Spleen (tissue), 11 donors: ENCODE data around the gene LIG3. TPM values are rescaled to one million over a fixed set of nuclear protein-coding genes. Genes with fewer than 3 reads are reported as not detected.

Source experiments
- DNase-seq: peaks from one replicate; pipeline ENCODE4 v3.0.0-alpha.2; 2020
- H3K27ac ChIP-seq, 8 donors: fragments of 200-600 bp; sonication (generic) in 7 of 8; 1 replicate in 4 of 8; 2 replicates in 4 of 8; pipeline versions ENCODE4 v1.5.0 to v1.8.0; 2016 to 2021; ENCODE audit warnings: inconsistent platforms in 4 of 8, mild to moderate bottlenecking in 4 of 8, moderate library complexity in 1 of 8
- H3K27me3 ChIP-seq, 7 donors: fragments of 200-600 bp; sonication (generic) in 6 of 7; replicated peaks in 1 of 7; 1 replicate in 4 of 7; 2 replicates in 3 of 7; pipeline versions ENCODE4 v1.5.0 to v1.8.0; 2016 to 2021; ENCODE audit warnings: inconsistent platforms in 3 of 7, mild to moderate bottlenecking in 1 of 7
- H3K36me3 ChIP-seq, 6 donors: fragments of 200-600 bp; sonication (generic) in 5 of 6; 1 replicate in 4 of 6; 2 replicates in 2 of 6; pipeline versions ENCODE4 v1.5.0 to v1.8.0; 2016 to 2021; ENCODE audit warnings: inconsistent platforms in 2 of 6
- H3K4me1 ChIP-seq, 6 donors: fragments of 200-600 bp; sonication (generic) in 5 of 6; 1 replicate in 3 of 6; 2 replicates in 3 of 6; pipeline versions ENCODE4 v1.5.0 to v1.8.0; 2016 to 2021; ENCODE audit warnings: inconsistent platforms in 3 of 6
- H3K4me3 ChIP-seq, 8 donors: fragments of 200-600 bp; sonication (generic) in 7 of 8; 1 replicate in 4 of 8; 2 replicates in 4 of 8; pipeline versions ENCODE4 v1.5.0 to v1.8.0; 2016 to 2021; ENCODE audit warnings: inconsistent platforms in 4 of 8, mild to moderate bottlenecking in 4 of 8, moderate library complexity in 2 of 8
- H3K9me3 ChIP-seq, 8 donors: fragments of 200-600 bp; sonication (generic) in 7 of 8; 1 replicate in 4 of 8; 2 replicates in 4 of 8; pipeline versions ENCODE4 v1.5.0 to v1.8.0; 2016 to 2021; ENCODE audit warnings: inconsistent platforms in 4 of 8
- CTCF ChIP-seq, 11 experiments: fragments of 200-600 bp in 7 of 11; fragments of 450-650 bp in 4 of 11; sonication (generic) in 4 of 11; IDR thresholded peaks in 8 of 11; conservative IDR thresholded peaks in 3 of 11; 1 replicate in 7 of 11; 2 replicates in 4 of 11; pipeline versions ENCODE4 v1.4.0 to v1.8.0; 2016 to 2021; ENCODE audit warnings: antibody characterized with exemption in 11 of 11, inconsistent platforms in 4 of 11, mild to moderate bottlenecking in 1 of 11
- POLR2A ChIP-seq, 3 donors: fragments of 450-650 bp; IDR thresholded peaks; one replicate each; pipeline ENCODE4 v1.5.1; 2017; ENCODE audit warnings: antibody characterized with exemption in 3 of 3, mild to moderate bottlenecking in 1 of 3
- POLR2AphosphoS5 ChIP-seq, 3 donors: sonication (generic); formaldehyde crosslinking; IDR thresholded peaks; one replicate each; pipeline ENCODE4 v1.5.1; 2017; ENCODE audit warnings: antibody characterized with exemption in 3 of 3
- WGBS, 5 donors: extraction: QIAGEN DNeasy Blood & Tissue Kit in 3 of 5; methylation state at CpG; one replicate each; pipeline versions ENCODE4 v1.1.5 to v1.1.7; 2013 to 2018; 5-methylcytosine and 5-hydroxymethylcytosine counted together
- intact Hi-C: fragments of 100-400 bp; cut with DNase I; formaldehyde crosslinking; loops from one replicate; pipeline ENCODE4 v1.15.0; 2023; ENCODE audit warnings: low total_unique reads
- polyA plus RNA-seq, 3 donors: library from polyadenylated mRNA; stranded (reverse); fragments of 200-250 nt; gene quantifications; one replicate each; pipeline ENCODE4 v1.2.1, GENCODE V29; 2013
- total RNA-seq, 7 donors: library from RNA; depleted of rRNA in 3 of 7; stranded (reverse); fragments of >200 nt in 3 of 7; fragmentation: NEBNext Ultra II Directional in 4 of 7; extraction: Animal tissue kit (Norgen Biotek cat#: 25700) in 4 of 7; gene quantifications; one replicate each; pipeline versions ENCODE4 v1.1.0 to v1.2.1, GENCODE V29; 2016 to 2021
- donor health status: healthy with polysubstance abuse.
- donor health status: DM: no; HTN: no; CAD: no; lungs with moderate emphysema.
- donor health status: DM: no; HTN: no; CAD: no.
- donor health status: Bipolar disorder and iron deficiency.
- donor health status: healthy.
- donor health status: DM: no; HTN: no; CAD: no.
- donor health status: DM: yes; HTN: yes; CAD: no.

Gene LIG3
- total and polyA plus RNA-seq, 10 donors, result 4.5 to 63.1 (median 33.2) TPM

GRCh38 chr17:34993031-34993430, 12.7 kb downstream of the LIG3 start:
- TF ChIP-seq POLR2AphosphoS5 (IDR thresholded peaks at IDR 0.05), result no peak
- no peak for TF ChIP-seq CTCF (IDR thresholded peaks at IDR 0.05 in 8 of 11, conservative IDR thresholded peaks at IDR 0.05 in 3 of 11)
- no peak for TF ChIP-seq POLR2A (IDR thresholded peaks at IDR 0.05)
- WGBS, 5 donors, result 39 to 69% (median 68%) methylated on average over 2 of the region's 2 CpGs
- intact Hi-C loops, result no loop called here
- H3K4me3 ChIP-seq, result no peak overlapping the region
- H3K36me3 ChIP-seq, result peaks cover 8 to 100% (median 78%) of the 10 kb centered on the region in 6 donors
- no peaks in the 10 kb centered on the region for H3K27me3 ChIP-seq
- no peak for DNase-seq
- no peaks in the 10 kb centered on the region for H3K9me3 ChIP-seq
- peaks cover 3 to 75% (median 34%) of the 10 kb centered on the region in 6 donors for H3K4me1 ChIP-seq
- peak overlapping the region in 3 of 8 donors; percentile 2 to 77 (median 20) for H3K27ac ChIP-seq

GRCh38 chr17:34996422-34997285, 16.3 kb downstream of the LIG3 start:
- peaks cover 0 to 48% (median 19%) of the 10 kb centered on the region in 6 donors for H3K4me1 ChIP-seq
- no peak for DNase-seq
- H3K36me3 ChIP-seq, result peaks cover 6 to 100% (median 86%) of the 10 kb centered on the region in 6 donors
- intact Hi-C loops, result no loop called here
- H3K27ac ChIP-seq, result peak overlapping the region in 7 of 8 donors; percentile 2 to 74 (median 41)
- no peaks in the 10 kb centered on the region for H3K27me3 ChIP-seq
- H3K4me3 ChIP-seq, result no peak overlapping the region
- 66 to 85% (median 76%) methylated on average over 3 of the region's 3 CpGs for WGBS, 5 donors
- H3K9me3 ChIP-seq, result no peaks in the 10 kb centered on the region
- no peak for TF ChIP-seq POLR2AphosphoS5 (IDR thresholded peaks at IDR 0.05)
- no peak for TF ChIP-seq POLR2A (IDR thresholded peaks at IDR 0.05)
- no peak for TF ChIP-seq CTCF (IDR thresholded peaks at IDR 0.05 in 8 of 11, conservative IDR thresholded peaks at IDR 0.05 in 3 of 11)

- Histone ChIP-seq H3K4me3 (no peak overlapping the region), H3K9me3 (no peaks in the 10 kb centered on the region), H3K4me1 (peaks cover 0 to 41% (median 17%) of the 10 kb centered on the region in 6 donors), H3K27ac (peak overlapping the region in 7 of 8 donors; percentile 2 to 74 (median 43)), H3K27me3 (no peaks in the 10 kb centered on the region), H3K36me3 (peaks cover 6 to 100% (median 87%) of the 10 kb centered on the region in 6 donors)
- TF ChIP-seq CTCF (IDR thresholded peaks at IDR 0.05 in 8 of 11, conservative IDR thresholded peaks at IDR 0.05 in 3 of 11) (no peak), POLR2AphosphoS5 (IDR thresholded peaks at IDR 0.05) (peak in 1 of 3 donors; percentile 55)
- intact Hi-C loops, result no loop called here
- 63 to 82% (median 68%) methylated on average over 11 of the region's 11 CpGs for WGBS, 5 donors
- no peak for DNase-seq
Measured at GRCh38 chr17:34997355-34997862, 17.1 kb downstream of the LIG3 start.

GRCh38 chr17:34998205-34998604, 17.9 kb downstream of the LIG3 start:
- Histone ChIP-seq H3K9me3 (no peaks in the 10 kb centered on the region), H3K36me3 (peaks cover 0 to 100% (median 87%) of the 10 kb centered on the region in 6 donors), H3K4me1 (peaks cover 0 to 33% (median 17%) of the 10 kb centered on the region in 6 donors), H3K27me3 (no peaks in the 10 kb centered on the region), H3K4me3 (no peak overlapping the region), H3K27ac (peak overlapping the region in 7 of 8 donors; percentile 19 to 74 (median 43))
- peak; percentile 94 for DNase-seq
- intact Hi-C loops, result loop anchor here (2.0 kb wide), 1 partner anchor 91 kb away; no protein-coding TSS in a partner anchor
- TF ChIP-seq CTCF (IDR thresholded peaks at IDR 0.05 in 8 of 11, conservative IDR thresholded peaks at IDR 0.05 in 3 of 11), result peak; percentile 58 to 92 (median 85)
- no peak for TF ChIP-seq POLR2A (IDR thresholded peaks at IDR 0.05)
- TF ChIP-seq POLR2AphosphoS5 (IDR thresholded peaks at IDR 0.05), result peak; percentile 66 to 75 (median 69)
- 31 to 42% (median 37%) methylated on average over 5 of the region's 5 CpGs for WGBS, 5 donors
